GM21423 (cell line): ENCODE data around the gene SCRT2.

Experiments used
- ATAC-seq: cut with Tn5 transposase; IDR thresholded peaks from one replicate; pipeline ENCODE4 v1.9.1; 2021; ENCODE audit warnings: mild to moderate bottlenecking, moderate library complexity; ENCODE audit not compliant: unreplicated experiment

Gene SCRT2

DNA sequence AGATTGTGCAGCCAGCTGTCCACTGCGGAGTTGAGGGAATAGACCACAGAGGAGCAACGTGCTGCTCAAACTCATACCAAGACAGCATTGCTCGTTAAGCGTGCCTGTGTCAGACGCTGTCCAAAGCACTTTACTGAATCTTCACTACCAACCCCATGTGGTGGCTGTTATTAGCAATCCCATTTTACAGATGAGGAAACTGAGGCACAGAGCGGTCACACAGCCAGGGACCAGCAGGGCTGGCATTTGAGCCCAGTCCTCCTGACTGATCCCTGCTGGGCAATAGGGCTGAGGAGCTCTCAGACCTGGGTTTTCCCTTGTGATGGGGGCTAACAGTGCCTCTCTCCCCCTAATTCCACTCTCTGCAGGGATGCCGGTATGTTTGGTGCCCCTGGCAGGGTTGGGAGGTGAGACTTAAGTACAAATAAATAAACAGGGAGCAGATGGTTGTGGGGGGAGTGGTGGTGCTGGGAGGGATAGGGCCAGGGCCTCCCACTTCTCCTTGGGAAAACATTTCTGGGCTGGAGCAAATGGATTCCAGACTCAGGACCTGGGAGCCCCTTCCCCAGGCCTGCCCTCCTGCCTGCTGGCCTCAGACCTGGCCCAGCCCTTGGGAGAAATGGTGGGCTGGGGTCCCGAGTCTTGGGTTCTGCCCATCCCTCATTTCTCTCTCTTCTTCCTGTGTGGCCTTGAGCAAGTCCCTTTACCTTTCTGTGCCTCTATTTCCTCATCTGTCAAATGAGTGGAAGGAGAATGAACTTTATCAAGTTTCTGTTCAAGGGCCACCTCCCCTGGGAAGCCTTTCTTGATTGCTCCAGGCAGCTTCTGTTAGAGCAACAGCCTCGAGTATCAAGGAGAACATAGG lies 40.3 kb downstream of the SCRT2 start:
- no peak for ATAC-seq

DNA sequence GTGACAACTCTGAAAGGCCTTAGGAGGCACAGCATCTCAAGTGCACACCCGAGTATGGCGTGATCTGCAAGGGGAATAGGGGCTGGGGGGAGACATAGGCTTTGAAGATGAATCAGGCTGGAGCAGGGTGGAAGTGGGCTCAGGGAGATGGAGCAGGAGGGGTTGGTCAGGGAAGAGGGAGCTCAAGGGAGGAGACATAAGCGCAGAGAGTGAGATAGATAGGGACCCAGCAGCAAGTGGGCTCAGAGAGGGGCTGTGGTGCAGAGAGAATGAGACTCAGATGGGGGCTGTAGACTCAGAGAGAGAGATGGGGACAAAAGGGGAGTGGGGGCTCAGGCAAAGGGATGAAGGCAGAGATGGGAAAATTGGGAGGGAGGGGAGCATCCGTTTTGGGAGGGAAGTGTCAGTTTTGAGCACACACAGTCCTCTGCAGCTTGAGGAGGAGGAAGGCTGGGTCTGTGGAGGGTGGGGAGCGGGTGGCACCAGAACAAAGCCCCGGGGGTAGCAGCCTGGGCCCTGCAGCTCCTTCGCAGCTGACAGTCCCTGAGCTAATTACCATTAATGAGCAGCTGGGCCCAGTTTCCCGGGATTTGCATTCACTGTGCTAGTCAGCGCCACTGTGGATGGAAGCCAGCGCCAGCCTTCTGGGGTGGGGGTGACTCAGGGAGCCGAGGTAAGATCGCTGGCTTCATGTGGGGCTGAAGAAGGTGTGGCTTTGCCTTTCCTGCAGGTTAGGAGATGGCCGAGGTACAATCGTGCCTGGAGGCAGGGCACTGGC lies 41.3 kb downstream of the SCRT2 start:
- no peak for ATAC-seq

DNA sequence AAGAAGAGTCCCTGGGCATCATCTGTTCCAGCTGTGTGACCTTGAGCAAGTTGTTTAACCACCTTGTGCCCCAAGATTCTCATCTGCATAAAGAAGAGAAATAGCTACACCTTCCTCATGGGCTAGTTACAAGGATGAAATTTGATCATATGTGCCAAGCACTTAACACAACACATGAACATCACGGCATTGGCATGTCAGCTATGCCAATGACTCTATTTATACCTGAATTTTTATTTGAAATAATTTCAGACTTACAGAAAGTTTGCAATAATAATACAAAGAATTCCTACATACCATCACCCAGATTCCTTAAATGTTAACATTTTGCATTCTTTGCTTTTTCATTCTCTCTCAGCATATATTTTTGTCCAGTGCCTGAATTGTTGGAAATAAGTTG lies 44.5 kb downstream of the SCRT2 start:
- ATAC-seq, result no peak

DNA sequence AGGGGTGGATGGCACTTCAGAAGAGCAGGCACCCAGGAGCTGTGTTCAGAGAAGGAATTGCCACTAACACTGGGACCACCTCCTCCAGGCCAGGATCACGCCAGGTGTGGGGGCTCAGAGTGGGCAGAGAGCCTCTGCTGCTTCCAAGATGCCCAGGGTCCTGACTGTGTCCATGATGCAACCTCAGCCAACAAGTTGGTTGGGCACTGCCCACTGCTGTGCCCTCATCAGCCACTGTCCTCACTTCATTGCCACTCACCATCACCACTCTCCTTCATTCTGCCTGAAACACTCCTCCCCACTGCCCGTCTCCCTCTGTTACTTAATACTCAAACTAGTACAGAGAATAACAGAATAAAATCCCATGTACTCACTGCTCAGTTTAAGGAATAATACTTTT lies 49.0 kb downstream of the SCRT2 start:
- no peak for ATAC-seq

DNA sequence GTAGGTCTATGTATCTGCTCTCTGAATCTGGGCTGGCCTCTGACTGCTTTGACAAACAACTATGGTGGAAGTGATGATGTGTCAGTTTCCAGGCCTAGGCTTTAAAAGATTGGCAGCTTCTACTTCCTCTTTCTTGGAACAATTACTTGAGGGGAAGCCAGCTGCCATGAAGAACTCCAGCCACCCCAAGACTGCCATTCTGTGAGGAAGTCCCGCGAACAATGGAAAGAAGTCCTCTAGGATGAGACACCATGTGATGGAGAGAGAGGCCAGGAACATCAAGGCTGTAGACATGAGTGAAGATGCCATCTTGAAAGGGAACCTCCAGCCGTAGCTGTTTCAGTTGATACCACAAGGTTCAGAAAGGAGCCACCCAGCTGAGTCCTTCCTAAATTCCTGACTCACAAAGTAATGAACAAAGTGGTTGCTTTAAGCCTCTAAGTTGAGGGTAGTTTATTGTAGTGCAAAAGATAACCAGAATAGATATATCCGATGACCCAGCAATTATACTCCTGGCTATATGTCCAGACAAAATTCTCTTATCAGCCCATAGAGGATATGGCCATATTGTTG lies 50.2 kb downstream of the SCRT2 start:
- no peak for ATAC-seq

DNA sequence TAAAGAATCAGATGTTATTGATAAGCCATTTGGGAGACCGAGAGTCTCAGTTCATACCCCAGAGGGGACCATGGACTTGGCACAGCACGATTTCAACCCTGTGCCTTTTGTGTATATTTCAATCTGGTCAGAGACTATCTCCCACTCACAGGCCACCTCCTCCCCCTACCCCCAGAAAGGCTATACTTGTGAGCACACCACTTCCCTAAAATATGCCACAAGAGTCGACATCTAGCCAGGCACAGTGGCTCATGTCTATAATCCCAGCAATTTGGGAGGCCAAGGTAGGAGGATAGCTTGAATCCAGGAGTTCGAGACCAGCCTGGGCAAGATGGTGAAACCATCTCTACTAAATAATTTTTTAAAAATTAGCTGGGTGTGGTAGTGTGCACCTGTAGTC lies 51.9 kb downstream of the SCRT2 start:
- ATAC-seq, result no peak

DNA sequence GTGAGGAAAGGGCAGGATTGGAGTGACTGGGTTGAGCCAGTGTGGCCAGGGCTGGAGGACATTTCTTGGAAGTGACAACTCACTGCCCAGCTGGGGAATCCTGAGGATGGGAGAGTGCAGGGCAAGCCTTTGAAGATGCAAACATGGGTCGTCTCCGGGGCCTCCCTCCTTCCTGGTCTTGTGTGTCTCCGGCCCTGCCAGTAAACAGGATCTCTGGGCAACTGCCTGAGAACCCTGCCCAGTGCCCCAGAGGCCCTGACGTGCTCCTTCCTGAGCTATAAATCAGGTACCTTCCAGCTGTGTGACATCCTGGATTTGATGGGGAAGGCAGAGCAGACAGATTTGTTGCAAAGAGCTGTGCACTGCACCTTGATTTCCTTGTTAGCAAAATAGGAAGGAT lies 52.6 kb downstream of the SCRT2 start:
- ATAC-seq, result no peak

DNA sequence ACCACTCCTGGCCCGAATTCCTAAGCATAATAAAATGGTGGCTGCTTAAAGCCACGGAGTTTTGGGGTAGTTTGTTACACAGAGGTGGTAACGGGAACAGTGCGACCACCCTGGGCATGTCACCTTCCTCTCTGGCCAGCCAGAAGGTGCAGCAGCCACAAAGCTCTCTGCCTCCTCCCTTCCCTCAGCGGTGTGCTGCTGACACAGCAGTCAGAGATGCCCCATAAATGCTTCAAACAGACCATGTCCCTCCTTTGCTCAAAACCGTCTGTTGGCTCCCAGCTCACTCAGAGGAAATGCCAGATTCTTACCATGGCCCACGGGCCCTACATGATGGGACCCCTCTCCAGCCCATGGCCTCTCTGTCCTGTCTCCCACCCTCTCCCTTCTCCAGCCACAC lies 53.4 kb downstream of the SCRT2 start:
- no peak for ATAC-seq

DNA sequence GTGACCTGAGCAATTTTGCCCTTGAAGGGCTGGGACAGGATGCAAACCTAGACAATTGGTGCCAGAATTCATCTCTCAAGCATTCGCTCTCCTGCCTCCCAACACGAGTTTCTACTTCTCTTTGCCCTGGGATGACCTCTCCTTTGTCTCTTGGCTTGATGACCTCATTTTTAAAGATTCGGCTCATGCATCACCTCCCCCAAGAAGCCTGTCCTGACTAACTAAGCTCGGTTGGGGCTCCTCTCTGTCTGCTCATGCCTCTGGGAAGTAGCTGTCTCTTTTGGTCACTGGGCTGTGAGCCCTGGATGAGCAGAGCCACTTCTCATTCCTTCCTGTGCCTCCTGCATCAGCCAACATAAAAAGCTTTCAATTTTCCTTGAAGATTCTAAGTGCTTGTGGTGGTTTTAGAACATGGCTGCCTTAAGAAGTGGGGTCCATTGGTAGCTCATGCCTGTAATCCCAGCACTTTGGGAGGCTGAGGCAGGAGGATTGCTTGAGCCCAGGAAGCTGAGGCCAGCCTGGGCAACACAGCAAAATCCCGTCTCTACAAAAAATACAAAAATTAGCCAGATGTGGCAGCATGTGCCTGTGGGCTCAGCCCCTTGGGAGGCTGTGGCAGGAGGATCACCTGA lies 54.4 kb downstream of the SCRT2 start:
- ATAC-seq, result no peak

DNA sequence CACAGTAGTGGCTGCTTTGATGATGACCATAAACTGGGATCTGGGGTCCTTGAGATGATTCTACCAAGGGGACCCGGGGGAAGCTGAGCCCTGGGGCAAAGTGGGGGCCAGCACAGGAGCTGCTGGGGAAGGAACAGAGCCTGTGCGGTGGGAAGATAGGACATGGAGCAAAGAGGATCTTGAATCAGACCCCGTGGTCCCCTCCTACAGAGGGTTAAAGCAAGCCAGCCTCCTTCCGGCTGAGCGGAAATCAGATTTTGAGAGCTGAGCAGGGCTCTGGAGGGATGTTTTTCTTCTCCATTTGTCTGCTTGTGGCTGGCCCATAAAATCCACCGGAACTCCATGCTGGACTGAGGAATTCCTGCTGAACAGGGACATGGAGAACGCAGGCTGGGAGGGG lies 55.4 kb downstream of the SCRT2 start:
- ATAC-seq, result no peak

DNA sequence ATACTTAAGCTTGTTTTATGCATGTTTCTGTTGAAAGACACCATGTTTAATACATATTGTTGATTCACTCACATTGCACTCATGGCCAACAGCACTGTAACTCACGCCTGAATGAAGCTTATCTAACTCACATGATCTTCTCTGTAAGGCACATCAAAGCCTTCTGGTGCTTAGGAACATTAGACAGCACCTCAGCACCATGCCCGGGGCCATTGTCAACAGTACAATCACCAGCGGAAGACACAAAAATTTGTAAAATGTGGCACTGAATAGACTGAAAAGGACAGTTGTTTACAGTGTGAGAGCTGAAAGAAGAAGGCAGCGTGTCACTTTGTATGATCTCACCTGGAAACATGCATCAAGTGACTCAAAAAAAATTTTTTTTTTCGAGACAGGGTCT lies 56.6 kb downstream of the SCRT2 start:
- ATAC-seq, result no peak

DNA sequence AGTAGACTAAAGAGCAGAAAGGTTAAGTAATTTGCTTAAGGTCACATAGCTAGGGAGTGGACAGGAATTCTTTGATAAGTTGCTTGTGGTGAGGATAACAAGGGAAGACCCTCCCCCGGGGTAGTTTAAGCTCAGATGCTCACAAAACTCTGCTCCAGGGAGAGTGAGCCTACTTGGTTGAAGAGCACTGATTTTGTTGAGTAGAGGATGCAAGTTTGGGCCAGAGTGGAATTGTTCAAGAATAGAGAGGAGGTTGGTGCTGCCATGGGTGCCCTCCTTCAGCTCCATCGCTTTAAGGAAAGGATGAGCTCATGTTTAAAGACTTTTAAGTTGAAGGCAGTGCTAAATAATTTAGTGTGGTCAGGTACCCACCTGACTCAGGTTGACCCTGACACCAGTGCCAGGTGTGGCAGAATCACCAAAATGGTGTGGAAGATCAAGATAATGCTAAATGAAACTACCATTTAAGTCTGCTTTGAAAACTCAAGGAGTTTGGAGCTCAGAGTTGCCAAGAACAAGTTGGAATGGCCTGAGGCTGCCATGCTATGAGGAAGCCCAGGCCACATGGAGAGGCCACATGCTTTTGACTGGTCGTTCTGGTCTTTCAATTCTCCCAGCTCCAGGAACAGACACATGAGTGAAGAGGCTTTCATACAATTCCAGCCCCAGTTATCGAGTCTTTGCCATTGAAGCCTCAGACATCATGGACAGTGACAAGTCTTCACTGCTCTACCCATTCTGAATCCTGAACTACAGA lies 57.5 kb downstream of the SCRT2 start:
- ATAC-seq, result no peak

DNA sequence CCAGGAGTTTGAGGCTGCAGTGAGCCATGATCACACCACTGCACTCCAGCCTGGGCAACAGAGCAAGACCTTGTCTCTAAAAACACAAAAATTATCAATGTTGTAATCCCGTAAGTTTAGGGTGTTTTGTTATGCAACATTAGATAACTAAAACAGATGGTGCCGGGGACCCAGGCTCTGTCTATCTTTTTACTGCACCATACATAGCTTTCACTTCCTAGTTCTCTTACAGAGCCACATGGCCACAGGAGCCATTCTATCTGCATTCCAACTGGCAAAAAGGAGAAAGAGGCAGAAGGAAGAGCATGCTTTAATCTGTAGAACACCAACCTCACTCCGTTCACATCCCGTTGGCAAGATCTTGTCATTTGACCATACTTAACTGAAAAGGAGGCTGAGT lies 60.1 kb downstream of the SCRT2 start:
- no peak for ATAC-seq

DNA sequence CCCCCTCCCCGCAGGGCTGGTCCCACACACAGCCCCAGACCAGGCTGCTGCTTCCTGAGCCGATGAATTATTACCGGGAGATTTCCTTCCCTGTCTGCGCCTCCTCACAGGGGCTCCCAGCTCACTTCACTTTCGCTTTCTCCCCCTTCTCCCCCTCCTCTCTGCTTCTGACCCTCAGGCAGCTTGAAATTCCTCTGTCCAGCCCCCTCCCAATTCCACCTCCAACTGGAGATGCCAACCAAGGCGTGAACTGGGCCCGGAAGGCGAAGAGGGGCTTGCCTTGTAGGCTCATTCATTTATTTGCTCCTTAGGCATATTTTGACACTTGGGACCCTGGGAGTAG lies 63.8 kb downstream of the SCRT2 start:
- no peak for ATAC-seq
